HFFc6 (cell line): ENCODE results near the gene SLC8A1. TPM values are rescaled to one million over a fixed set of nuclear protein-coding genes. Genes with fewer than 3 reads are reported as not detected.
A peak's percentile ranks its signal among the peaks of the same experiment; 100 is the strongest.

Source experiments
- DNase-seq: peaks from one replicate; pipeline ENCODE4 v3.0.0-alpha.2; 2018
- H3K27ac Mint-ChIP-seq: 2 replicates; pipeline ENCODE4 v1.8.0; 2020; ENCODE audit warnings: mild to moderate bottlenecking, mixed read lengths
- H3K27me3 Mint-ChIP-seq: 2 replicates; pipeline ENCODE4 v1.8.0; 2021; ENCODE audit warnings: mild to moderate bottlenecking, moderate library complexity, mixed read lengths; ENCODE audit not compliant: insufficient read depth
- H3K36me3 Mint-ChIP-seq: 2 replicates; pipeline ENCODE4 v1.8.0; 2021; ENCODE audit warnings: low read depth, mixed read lengths
- H3K4me1 Mint-ChIP-seq: 2 replicates; pipeline ENCODE4 v1.8.0; 2020; ENCODE audit warnings: low read depth, mixed read lengths
- H3K4me3 Mint-ChIP-seq: 2 replicates; pipeline ENCODE4 v1.8.0; 2020; ENCODE audit warnings: mild to moderate bottlenecking, moderate library complexity, mixed read lengths
- H3K9me3 Mint-ChIP-seq: 2 replicates; pipeline ENCODE4 v1.8.0; 2020; ENCODE audit warnings: mild to moderate bottlenecking, mixed read lengths
- CTCF ChIP-seq: fragments of 200-600 bp; sonication (generic); IDR thresholded peaks from 2 replicates; pipeline ENCODE4 v1.5.0; 2021; ENCODE audit warnings: antibody characterized with exemption, mild to moderate bottlenecking
- total RNA-seq, 6 experiments: library from RNA; stranded (reverse); fragmentation: NEBNext Ultra II Directional; extraction: Animal tissue kit (Norgen Biotek cat#: 25700); gene quantifications; 2 replicates in 1 of 6; 3 replicates in 5 of 6; pipeline ENCODE4 v1.2.3, GENCODE V29; 2021

SLC8A1 gene
- total RNA-seq, 6 experiments from 2014 or later: 71.5 to 96.9 (median 92.2) TPM

GRCh38 chr2:40177366-40177765, 274.5 kb downstream of the SLC8A1 start:
- Mint-ChIP-seq H3K27me3 (peaks cover 3% of the 10 kb centered on the region; the same call in 1 of the 2 replicates), H3K4me1 (peaks cover 63% of the 10 kb centered on the region), H3K27ac (no peak overlapping the region), H3K36me3 (peaks cover 21% of the 10 kb centered on the region), H3K9me3 (no peaks in the 10 kb centered on the region), H3K4me3 (no peak overlapping the region)
- no peak for TF ChIP-seq CTCF
- DNase-seq: no peak

GRCh38 chr2:40173276-40173675, 278.6 kb downstream of the SLC8A1 start:
- H3K9me3 Mint-ChIP-seq: no peaks in the 10 kb centered on the region
- H3K27me3 Mint-ChIP-seq: peaks cover 3% of the 10 kb centered on the region; the same call in 1 of the 2 replicates
- peaks cover 49% of the 10 kb centered on the region for H3K36me3 Mint-ChIP-seq
- H3K27ac Mint-ChIP-seq: peak overlapping the region; percentile 68
- no peak for TF ChIP-seq CTCF
- DNase-seq: peak; percentile 68
- peak overlapping the region; percentile 1; the same call in 1 of the 2 replicates for H3K4me3 Mint-ChIP-seq
- peaks cover 67% of the 10 kb centered on the region for H3K4me1 Mint-ChIP-seq

GRCh38 chr2:40169856-40170255, 282.0 kb downstream of the SLC8A1 start:
- Mint-ChIP-seq H3K4me1 (peaks cover 66% of the 10 kb centered on the region), H3K36me3 (peaks cover 55% of the 10 kb centered on the region), H3K4me3 (no peak overlapping the region), H3K27ac (peak overlapping the region; percentile 42; the same call in 1 of the 2 replicates), H3K9me3 (no peaks in the 10 kb centered on the region), H3K27me3 (peaks cover 2% of the 10 kb centered on the region; the same call in 1 of the 2 replicates)
- no peak for TF ChIP-seq CTCF
- DNase-seq: no peak

- no peak for TF ChIP-seq CTCF
- DNase-seq: peak; percentile 59
- no peak overlapping the region for H3K4me3 Mint-ChIP-seq
- peaks cover 2% of the 10 kb centered on the region; the same call in 1 of the 2 replicates for H3K27me3 Mint-ChIP-seq
- H3K4me1 Mint-ChIP-seq: peaks cover 65% of the 10 kb centered on the region
- peaks cover 58% of the 10 kb centered on the region for H3K36me3 Mint-ChIP-seq
- H3K9me3 Mint-ChIP-seq: no peaks in the 10 kb centered on the region
- H3K27ac Mint-ChIP-seq: peak overlapping the region; percentile 42; the same call in 1 of the 2 replicates
Measured at GRCh38 chr2:40169430-40169829, 282.5 kb downstream of the SLC8A1 start.

- H3K4me3 Mint-ChIP-seq: no peak overlapping the region
- H3K4me1 Mint-ChIP-seq: peaks cover 56% of the 10 kb centered on the region
- DNase-seq: no peak
- no peaks in the 10 kb centered on the region for H3K9me3 Mint-ChIP-seq
- no peak overlapping the region for H3K27ac Mint-ChIP-seq
- TF ChIP-seq CTCF: no peak
- H3K36me3 Mint-ChIP-seq: peaks cover 62% of the 10 kb centered on the region
- H3K27me3 Mint-ChIP-seq: peaks cover 2% of the 10 kb centered on the region; the same call in 1 of the 2 replicates
Measured at GRCh38 chr2:40168546-40168945, 283.3 kb downstream of the SLC8A1 start.
